NCI-H2081 (cell line): ENCODE data around the gene PKP3.
"Not testable (repeated sequence)": the region's sequence is repeated elsewhere in the genome, so short reads cannot be mapped to it uniquely, and the experiment has no call there.

Experiments used
- DNase-seq, 2 experiments: peaks; one replicate each; lab custom pipeline; 2025; lab: John Stamatoyannopoulos, UW

Gene PKP3

DNA sequence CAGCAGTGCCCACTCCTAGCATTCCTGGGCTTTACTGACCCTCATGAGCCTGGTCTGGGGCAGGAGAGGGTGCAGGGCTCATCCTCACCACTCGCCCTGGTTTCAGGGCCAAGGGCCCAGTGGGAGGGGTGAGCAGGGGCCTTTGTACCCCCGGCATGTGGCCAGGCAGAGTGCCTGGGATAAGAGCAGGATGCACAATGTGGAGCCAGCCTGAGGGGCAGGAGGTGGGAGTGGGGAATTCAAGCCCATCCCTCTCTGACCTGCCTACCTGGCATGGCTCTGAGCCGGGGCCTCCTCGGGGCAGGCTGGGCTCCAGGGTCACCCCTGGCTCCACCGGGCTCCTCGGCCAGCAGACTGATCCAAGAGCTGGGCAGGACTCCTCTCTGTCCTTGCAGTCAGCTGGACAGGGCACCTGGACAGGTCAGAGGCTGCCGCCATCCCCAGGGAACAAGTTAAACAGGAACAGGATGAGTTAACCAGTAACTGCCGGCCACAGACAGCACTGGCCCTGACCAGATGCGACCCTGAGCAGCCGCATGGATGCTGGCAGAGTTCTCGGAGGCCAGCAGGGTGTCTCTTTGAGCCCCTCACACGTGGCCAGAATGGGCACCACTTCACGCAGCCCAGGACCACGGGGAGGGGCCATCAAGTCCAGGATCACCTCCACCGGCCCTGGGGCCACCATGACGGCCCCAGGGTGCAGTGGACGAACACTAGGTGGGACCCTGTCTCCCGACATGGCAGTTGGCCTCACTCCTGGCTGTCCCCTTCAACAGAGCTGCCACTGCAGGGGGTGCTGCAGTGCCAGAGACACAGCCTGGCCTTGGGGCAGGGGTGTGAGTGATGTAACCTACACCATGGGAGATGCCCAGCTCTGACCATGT is 15.8 kb downstream of the PKP3 start:
- no peak for DNase-seq

DNA sequence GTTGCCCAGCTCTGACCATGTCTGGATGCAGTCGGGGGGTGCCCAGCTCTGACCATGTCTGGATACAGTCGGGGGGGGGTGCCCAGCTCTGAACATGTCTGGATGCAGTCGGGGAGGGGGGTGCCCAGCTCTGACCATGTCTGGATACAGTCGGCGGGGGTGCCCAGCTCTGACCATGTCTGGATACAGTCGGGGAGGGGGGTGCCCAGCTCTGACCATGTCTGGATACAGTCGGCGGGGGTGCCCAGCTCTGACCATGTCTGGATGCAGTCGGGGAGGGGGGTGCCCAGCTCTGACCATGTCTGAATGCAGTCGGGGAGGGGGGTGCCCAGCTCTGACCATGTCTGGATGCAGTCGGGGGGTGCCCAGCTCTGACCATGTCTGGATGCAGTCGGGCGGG is 16.7 kb downstream of the PKP3 start:
- not testable (repeated sequence) for DNase-seq

DNA sequence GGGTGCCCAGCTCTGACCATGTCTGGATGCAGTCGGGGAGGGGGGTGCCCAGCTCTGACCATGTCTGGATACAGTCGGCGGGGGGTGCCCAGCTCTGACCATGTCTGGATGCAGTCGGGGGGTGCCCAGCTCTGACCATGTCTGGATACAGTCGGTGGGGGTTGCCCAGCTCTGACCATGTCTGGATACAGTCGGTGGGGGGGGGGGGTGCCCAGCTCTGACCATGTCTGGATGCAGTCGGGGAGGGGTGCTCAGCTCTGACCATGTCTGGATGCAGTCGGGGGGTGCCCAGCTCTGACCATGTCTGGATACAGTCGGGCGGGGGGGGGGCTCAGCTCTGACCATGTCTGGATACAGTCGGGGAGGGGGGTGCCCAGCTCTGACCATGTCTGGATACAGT is 17.5 kb downstream of the PKP3 start:
- not testable (repeated sequence) for DNase-seq

DNA sequence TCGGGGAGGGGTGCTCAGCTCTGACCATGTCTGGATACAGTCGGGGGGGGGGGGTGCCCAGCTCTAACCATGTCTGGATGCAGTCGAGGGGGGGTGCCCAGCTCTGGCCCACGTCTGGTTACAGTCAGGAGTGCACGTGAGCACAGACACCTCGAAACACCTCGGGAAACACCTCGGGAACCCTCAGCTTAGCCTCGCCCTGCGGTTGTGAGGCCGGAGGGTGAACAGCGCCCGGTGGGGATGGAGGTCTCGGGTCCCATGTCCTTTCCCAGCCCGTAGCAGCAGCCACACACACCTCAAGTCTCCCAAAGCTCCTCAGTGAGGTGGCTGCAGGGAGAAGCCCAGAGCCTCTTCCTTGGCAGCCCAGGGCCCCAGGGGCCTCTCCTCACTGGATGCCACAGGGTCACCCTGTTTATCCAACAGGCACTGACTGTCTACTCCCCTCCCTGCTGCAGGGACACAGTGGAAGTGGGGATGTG is 18.7 kb downstream of the PKP3 start:
- no peak for DNase-seq

DNA sequence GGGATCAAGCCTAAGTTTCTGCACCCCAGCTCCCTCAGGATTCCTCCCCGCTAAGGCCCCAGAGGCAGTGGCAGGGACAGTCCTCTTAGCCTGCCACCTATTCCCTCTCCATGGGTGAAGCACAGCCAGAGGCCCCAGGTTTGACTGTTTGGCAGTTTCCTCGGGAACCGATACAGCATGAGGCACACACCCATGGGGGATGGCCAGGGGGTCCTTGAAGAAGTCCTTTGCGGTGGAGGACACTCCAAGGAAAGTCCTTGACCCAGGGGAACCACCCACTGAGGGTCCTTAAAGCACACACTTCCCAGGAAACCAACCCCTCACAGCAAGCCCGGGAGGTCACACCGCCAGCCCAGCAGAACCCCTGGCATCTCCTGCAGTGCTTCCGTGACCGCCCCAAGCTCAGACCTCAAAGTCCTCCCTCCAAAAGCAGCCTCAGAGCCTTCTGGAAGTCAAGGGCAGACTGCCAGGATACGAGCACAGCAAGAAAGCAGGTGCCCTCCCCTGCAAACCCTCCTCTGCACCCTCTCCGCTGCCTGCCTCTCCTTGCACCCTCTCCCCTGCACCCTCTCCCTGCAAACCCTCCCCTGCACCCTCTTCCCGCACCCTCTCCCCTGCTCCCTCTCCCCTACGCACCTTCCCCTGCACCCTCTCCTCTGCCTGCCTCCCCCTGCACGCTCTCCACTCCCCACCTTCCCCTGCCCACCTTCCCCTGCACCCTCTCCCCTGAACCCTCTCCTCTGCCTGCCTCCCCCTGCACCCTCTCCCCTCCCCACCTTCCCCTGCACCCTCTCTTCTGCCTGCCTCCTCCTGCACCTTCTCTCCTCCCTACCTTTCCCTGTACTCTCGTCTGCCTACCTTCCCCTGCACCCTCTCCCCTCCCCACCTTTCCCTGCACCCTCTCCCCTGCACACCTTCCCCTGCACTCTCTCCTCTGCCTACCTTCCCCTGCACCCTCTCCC is 19.4 kb downstream of the PKP3 start:
- DNase-seq = no peak

DNA sequence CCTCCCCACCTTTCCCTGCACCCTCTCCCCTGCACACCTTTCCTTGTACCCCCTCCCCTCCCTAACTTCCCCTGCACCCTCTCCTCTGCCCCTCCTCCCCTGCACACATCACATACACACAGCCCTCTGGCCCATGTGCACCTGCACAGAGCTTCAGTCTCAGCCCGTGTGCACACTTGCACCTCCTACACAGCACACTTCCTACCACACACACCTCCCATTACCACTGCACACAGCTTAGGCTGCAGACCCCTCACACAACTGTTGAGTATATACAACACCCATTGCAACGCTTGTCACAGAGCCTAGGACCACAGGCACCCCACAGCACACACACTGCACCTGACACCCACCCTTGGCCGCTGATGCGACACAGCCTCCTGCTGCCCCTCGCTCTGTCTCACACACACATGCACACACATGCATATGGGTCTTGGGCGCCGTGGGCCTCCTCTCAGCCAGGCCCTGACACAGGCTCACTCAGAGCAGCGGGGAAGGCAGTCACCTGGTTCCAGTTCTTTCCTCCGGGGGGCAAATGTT is 20.4 kb downstream of the PKP3 start:
- no peak for DNase-seq

DNA sequence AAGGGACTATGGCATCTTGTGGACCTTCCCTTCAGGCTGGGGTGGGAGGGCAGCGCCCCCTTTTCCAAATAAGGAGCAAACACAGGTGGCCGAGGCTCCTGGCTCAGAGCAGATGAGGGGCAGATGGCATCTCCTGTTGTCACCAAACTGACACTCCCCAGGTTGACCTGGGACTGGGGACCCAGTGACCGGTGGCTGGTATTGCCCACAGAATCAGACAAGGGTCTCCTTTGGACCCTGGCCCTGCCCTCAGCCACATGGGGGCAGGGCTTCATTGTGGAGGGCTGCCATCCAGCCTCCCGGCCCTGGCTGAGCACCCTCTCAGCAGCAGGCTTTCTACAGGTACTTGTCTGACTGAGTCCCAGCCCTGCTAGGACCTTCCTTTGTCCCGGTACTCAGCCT is 21.6 kb downstream of the PKP3 start:
- no peak for DNase-seq

DNA sequence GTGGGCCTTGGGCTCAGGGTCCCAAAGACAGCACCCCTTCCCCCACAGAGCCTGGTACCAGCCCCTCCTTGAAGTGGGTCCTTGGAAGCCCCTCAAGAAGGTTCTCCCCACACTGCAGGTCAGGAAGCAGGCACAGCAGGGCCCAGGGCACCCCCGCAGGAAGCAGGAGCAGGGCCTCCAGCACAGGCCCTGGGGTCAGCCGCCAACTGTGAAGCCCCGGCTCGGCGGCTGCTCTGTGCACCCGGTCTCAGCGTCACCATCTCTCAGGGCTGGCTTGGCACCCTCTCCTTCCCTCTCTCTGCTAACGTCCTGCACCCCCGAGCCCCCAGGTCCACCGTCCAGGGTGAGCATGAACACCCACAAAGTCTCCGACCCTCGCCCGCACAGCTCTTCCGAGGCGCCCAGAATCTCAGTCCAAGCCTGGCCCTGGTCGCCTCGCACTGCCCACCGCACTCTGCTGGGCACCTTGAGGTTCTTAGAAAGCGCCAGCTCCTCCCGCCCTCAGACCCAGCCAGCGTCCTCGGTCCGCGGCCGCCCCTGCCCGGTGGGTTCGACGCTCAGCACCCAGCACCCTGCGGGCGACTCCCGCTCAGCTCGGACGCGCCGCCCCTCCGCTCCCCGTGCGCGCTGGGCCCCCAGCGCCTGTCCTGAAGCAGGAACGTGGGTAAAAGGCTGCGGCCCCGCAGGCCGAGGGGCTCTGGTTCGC is 22.2 kb downstream of the PKP3 start:
- no peak for DNase-seq

DNA sequence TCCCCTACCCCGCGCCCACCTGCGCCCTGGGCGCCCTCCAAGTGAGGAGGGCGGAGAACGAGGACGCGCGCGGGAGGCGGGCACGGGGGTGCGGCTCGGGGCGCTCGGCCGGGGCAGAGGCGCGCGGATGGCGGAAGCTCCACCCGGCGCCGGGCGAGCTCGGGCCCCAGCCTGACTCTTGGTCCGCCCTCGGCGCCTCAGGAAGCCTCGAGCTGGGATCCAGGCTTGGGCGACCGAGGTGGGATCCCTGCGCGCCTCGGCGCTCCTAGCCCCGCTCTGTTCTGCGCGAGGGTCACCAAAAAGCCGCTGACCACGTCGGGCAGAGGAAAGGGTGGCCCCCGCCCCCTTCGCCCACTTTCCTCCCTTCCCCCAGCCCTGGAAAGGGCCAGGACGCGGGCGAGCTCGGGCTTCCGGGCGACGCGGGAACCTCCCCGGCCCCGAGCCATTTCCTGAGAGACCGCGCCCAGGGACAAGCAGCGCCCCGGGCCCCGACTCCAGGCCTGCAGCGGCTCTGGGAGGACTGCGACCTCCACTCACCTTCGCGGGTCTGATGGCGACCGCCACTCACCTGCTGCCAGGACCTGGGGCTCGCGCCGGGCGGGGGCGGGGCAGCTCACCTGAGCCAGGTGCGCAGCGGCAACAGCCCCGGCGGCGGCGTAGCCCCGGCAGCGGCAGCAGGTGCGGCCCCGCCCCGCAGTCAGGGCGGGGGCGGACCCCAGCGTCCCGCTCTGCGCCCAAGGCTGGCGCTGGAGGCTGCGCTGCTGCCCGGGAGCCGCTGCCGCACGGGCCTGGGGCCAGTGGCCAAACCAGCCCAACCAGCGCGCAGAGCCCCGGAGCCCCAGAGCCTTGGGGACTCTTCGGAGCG is 23.0 kb downstream of the PKP3 start:
- peak; percentile 37 to 58 for DNase-seq

DNA sequence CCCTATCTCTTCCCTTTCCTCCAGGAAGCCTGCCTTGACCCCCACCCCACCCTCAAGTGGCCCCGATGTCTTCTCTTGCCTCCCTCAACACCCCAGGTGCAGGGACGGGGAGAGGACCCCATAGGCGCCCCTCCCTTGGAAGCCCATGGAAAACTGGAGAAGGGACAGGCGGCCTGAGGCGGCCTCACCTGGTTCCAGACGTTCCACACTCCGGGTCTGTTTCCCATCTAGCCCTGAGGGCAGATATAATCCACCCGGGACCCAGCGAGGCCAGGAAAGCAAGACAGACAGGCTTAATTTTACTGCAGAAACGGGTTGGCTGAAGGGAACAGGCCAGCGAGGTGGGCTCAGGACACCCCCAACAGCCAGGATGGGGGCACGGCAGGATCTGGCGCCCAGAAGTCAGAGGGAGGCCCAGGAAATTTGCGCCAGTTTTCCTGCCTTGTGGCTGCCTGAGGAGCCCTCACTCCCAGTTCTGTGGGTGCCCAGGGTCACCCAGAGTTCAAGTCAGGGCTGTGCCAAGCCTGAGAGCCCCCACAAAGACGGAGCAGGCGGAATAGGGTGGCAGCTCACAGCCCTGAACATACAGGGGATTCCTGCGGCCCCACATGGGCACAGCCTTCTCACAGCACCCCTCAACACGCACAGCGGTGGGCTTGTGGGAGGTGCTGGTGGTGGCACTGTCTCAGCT is 23.8 kb downstream of the PKP3 start:
- no peak for DNase-seq

DNA sequence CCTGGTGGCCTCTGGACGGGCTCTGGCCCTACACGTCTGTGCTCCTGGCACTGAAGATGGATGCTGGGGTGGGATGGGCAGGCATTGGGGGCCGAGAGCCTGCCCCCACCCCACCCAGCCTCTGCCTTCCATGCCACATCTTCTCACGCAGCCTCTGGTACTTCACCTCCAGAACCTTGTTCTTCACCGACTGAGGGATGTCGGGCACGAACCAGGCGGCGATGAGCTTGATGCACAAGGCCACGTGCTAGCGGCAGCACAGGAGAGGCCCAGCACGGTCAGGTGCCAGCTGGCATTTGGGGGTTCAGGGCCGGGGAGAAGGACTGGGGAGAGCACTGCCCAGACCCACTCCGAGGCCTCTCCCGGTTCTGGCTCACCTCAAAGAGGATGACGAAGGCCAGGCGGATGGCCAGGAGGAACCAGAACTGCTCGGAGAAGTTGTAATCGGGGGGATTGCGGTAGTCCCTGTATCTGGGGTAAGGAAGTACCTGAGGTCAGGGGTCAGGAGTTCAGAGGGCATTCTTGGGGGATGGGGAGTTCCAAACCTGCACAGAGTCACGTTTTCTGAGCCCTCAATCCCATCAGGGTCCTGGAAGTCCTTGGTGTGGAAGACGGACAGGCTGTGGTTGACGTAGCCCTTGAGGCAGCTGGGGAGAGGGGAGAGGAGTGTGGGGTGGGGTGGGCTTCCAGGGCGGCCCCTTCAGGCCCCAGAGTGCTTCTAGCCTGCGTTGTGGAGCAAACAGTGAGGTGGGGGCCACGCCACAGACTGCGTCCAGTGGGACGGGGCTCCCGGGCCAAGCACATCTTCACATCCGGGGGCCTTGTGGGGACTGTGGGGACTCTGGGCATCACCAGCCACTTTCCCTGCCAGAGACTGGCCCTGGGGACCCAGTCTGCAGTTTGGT is 24.6 kb downstream of the PKP3 start:
- DNase-seq = no peak

DNA sequence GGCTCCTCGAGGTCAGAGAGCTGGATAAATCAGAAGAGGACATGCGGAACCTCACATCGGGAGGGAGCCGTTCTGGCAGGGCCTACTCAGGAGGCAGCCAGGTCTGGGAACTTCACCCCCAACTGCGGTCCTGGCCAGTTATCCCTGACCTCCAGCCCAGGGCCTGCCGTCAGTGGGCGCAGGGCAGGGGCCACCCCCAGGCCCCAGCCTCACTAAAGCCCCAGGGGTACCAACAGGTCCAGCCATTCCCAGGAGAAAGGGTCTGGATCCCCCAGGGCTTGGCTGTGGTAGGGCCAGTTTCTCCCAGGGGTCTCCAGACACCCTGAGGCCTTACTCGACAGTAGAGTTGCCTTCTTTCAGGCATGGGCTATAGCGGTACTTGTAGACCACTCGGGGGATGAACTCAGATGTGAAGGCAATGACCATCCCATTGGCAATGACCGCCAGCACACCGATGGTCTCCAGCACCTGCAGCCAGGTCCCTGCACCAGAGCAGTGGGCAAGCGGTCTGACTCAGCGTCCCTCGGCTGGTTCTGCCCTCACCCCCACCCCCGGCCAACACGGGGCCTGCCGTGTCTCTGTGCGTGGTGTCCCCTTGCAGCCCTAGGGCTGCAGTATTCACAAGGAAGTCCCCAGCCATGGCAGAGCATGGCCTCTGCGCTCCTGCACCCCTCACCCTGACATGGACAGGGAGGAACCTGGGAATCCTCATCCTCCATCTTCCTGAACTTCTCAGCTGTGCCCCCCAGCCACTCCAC is 25.4 kb downstream of the PKP3 start:
- DNase-seq = no peak

DNA sequence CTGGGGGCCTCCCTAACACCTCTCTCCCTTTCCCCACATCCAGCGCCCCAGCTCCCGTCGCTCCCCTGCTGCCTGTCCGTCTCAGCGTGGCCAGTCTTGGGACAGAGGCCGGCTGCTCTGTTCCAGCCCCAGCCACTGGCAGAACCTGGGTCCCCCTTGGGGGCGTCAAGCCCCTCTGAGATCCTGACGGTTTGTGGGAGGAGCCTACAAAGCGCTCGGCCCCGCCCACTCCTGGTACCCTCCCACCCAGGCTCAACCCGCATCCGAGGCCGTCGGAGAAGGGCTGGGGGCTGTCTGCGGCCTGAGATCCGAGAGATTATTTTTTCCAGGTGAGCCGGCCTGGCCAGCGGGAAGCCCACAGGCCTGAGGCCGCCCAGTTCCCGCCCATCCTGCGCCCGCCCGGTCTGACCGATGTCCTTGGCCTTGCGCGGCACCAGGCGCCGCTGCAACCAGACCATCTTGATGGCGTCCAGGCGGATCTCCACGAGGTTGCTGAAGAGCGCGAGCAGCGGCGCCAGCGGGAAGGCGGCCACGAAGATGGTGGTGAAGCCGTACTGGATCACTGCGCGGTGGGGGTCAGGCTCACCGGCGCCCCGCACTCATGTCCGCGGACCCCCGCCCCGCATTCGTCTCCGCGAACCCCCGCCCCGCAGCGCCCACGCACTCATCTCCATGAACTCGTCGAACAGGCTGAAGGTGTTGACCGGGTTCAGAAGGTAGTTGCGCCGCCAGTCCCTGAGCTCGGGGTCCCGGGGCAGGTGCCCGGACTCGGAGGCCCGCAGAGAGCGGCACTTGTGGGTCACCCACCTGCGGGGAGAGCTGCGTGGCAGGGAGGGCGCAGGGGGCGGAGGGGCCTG is 26.3 kb downstream of the PKP3 start:
- DNase-seq = no peak

DNA sequence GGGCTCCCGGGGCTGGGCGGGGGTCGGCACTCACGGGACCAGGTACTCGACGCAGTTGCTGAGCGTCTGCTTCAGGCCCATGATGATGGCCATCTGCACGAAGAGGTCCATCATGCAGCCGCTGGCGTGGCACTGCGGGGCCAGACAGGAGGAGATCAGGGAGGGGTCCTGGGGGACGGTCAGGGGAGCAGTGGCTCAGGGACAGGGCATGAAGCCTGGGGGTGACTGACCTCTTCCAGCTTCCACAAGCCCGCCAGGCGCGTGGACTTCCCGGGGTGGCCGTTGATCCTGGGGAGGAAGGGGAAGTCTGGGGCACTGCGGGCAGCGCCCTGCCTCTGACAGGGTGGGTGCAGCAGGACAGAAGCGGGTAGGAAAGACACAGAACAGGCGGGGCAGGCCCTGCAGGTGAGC is 26.9 kb downstream of the PKP3 start:
- no peak for DNase-seq

DNA sequence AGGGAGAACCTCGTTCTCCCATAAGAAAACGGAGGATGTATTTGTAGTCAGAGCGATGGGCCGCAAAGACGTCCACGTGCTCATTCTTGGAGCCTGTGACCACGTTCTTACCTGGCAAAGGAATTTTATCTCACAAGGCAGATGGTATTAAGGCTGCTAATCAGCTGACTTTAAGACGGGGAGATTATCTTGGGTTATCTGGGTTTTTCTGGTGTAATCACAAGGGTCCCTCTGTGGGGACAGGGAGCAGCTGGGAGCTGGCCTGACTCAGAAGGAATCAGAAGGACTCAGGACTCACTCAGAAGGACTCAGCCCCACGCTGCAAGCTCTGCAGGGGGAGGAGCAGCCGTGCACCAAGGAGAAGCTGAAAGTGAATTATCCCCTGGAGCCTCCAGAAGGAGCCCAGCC is 28.2 kb downstream of the PKP3 start:
- DNase-seq = no peak

DNA sequence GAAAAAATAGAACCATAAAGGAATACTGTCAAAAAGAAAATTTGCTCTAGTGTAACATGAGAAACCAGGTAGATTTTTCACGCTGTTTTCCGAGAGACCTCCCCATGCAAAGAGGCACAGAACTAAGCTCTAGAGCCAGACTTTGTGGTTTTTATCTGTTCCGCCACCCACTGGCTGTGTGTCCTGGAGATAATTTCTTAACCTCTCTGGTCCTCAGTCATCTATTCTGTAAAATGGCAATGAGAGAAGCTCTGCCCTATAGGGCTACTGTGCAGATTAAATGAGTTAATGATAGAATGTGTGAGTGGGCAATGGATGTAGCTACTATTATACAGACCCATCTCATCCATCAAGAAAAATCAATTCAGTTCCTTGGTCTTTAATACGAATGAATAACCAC is 30.2 kb downstream of the PKP3 start:
- no peak for DNase-seq

DNA sequence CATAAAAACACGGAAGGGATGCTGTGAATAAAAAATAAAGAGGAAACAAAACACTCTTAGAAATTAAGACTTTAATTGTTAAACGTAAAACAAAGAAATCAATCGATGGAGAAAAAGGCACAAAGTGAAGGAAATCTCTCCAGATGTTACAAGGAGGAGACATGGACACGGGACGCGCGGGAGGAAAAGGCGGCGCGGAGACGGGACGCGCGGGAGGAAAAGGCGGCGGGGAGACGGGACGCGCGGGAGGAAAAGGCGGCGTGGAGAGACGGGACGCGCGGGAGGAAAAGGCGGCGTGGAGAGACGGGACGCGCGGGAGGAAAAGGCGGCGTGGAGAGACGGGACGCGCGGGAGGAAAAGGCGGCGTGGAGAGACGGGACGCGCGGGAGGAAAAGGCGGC is 30.8 kb downstream of the PKP3 start:
- not testable (repeated sequence) for DNase-seq
